ENCODE data around the gene NECAB2.

GRCh38 chr16:84050316-84050715, 82.3 kb downstream of the NECAB2 start:
- TF ChIP-seq CTCF (conservative IDR thresholded peaks at IDR 0.05 in 1 of 2, IDR thresholded peaks at IDR 0.05 in 1 of 2; ENCODE audit: low read depth in 1 of 2, low read length in 2 of 2), result no peak
- TF ChIP-seq EZH2 (IDR thresholded peaks at IDR 0.05; ENCODE audit: low read length, missing control alignments), result no peak

Data from fibroblast of lung (primary cell).